ENCODE measurements around the gene MYL5. TPM values are rescaled to one million over a fixed set of nuclear protein-coding genes. Genes with fewer than 3 reads are reported as not detected.

MYL5 gene
- total and polyA plus RNA-seq, 3 donors from 2014 or later = 33.9 to 45.0 (median 34.2) TPM

DNA sequence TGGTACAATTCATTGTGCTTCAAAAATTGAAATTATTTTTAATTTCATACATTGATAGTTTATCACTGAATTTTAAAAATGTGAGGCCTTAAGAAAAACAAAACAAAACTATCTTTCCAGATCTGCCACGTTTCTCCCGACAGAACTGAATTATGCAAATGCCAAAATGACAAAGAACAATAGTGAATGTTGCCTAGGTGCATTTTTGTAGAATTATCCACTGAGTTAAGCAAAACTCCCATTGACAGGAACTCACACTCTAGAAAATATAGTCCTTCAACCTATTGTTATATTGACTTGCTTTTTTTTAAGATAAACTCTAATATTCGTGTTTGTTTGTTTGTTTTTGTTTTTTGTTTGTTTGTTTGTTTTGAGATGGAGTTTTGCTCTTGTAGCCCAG is 37.8 kb downstream of the MYL5 start:
- WGBS, 2 donors = 62 to 69% methylated on average over 3 of the region's 3 CpGs
- TF ChIP-seq POLR2A (IDR thresholded peaks at IDR 0.05) = no peak
- TF ChIP-seq, protein P1, sequence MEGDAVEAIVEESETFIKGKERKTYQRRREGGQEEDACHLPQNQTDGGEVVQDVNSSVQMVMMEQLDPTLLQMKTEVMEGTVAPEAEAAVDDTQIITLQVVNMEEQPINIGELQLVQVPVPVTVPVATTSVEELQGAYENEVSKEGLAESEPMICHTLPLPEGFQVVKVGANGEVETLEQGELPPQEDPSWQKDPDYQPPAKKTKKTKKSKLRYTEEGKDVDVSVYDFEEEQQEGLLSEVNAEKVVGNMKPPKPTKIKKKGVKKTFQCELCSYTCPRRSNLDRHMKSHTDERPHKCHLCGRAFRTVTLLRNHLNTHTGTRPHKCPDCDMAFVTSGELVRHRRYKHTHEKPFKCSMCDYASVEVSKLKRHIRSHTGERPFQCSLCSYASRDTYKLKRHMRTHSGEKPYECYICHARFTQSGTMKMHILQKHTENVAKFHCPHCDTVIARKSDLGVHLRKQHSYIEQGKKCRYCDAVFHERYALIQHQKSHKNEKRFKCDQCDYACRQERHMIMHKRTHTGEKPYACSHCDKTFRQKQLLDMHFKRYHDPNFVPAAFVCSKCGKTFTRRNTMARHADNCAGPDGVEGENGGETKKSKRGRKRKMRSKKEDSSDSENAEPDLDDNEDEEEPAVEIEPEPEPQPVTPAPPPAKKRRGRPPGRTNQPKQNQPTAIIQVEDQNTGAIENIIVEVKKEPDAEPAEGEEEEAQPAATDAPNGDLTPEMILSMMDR (IDR thresholded peaks at IDR 0.05) = no peak
- intact Hi-C loops (cut with DNase I; ENCODE audit: low total_unique reads) = no loop called here
- peaks cover 15% of the 10 kb centered on the region for H3K4me1 ChIP-seq
- H3K27ac ChIP-seq = no peak overlapping the region
- H3K27me3 ChIP-seq = no peaks in the 10 kb centered on the region
- H3K4me3 ChIP-seq = no peak overlapping the region
- H3K36me3 ChIP-seq (ENCODE audit: low read depth, missing control alignments) = no peaks in the 10 kb centered on the region
- no peaks in the 10 kb centered on the region for H3K9me3 ChIP-seq
- no peak for DNase-seq

- peaks cover 13% of the 10 kb centered on the region for H3K4me1 ChIP-seq
- H3K9me3 ChIP-seq = no peaks in the 10 kb centered on the region
- no peak for DNase-seq
- WGBS, 2 donors = 75 to 79% methylated on average over 4 to 9 of the region's 9 CpGs
- H3K36me3 ChIP-seq (ENCODE audit: low read depth, missing control alignments) = no peaks in the 10 kb centered on the region
- no peaks in the 10 kb centered on the region for H3K27me3 ChIP-seq
- intact Hi-C loops (cut with DNase I; ENCODE audit: low total_unique reads) = no loop called here
- no peak overlapping the region for H3K27ac ChIP-seq
- H3K4me3 ChIP-seq = no peak overlapping the region
- TF ChIP-seq POLR2A (IDR thresholded peaks at IDR 0.05) = no peak
- TF ChIP-seq, protein P1 (IDR thresholded peaks at IDR 0.05) = no peak
Observed at GRCh38 chr4:712916-713632, 38.7 kb downstream of the MYL5 start.

DNA sequence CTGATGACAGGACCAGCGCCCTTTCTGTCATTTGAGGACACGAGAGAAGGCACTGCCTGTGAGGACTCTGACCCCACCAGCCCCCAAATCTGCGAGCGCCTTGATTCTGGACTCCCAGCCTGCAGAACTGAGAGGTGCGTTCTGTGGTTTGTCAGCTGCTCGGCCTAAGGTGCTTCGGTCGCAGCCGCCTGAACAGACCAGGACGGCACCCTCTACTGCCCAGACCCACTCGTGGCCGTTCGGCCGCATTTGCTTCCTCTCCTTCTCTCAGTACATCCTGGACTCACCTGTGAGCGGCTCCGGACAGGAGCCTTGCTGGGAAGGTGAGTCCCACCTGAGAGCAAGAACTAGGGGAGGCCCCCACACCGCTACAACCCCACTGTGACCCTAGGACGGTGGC is 39.7 kb downstream of the MYL5 start:
- Histone ChIP-seq H3K27me3 (no peaks in the 10 kb centered on the region), H3K9me3 (no peaks in the 10 kb centered on the region), H3K36me3 (ENCODE audit: low read depth, missing control alignments) (no peaks in the 10 kb centered on the region), H3K4me3 (no peak overlapping the region), H3K27ac (no peak overlapping the region), H3K4me1 (peaks cover 8% of the 10 kb centered on the region)
- TF ChIP-seq, protein P1 (IDR thresholded peaks at IDR 0.05) = no peak
- TF ChIP-seq POLR2A (IDR thresholded peaks at IDR 0.05) = no peak
- 93 to 95% methylated on average over 10 to 18 of the region's 18 CpGs for WGBS, 2 donors
- intact Hi-C loops (cut with DNase I; ENCODE audit: low total_unique reads) = no loop called here
- no peak for DNase-seq

- Histone ChIP-seq H3K27ac (no peak overlapping the region), H3K4me1 (peaks cover 27% of the 10 kb centered on the region), H3K36me3 (ENCODE audit: low read depth, missing control alignments) (no peaks in the 10 kb centered on the region), H3K27me3 (no peaks in the 10 kb centered on the region), H3K4me3 (no peak overlapping the region), H3K9me3 (no peaks in the 10 kb centered on the region)
- intact Hi-C loops (cut with DNase I; ENCODE audit: low total_unique reads) = no loop called here
- DNase-seq = no peak
- TF ChIP-seq, protein P1 (IDR thresholded peaks at IDR 0.05) = no peak
- no peak for TF ChIP-seq POLR2A (IDR thresholded peaks at IDR 0.05)
- 78 to 83% methylated on average over 20 to 34 of the region's 34 CpGs for WGBS, 2 donors
Observed at GRCh38 chr4:717601-718320, 43.4 kb downstream of the MYL5 start.
